ACHN (cell line): ENCODE measurements around the gene IER3.

ENCODE experiments used
- DNase-seq: peaks from one replicate; pipeline ENCODE4 v3.0.0-alpha.2; 2015
- in situ Hi-C: cut with HindIII; loops from 2 replicates; pipeline ENCODE4 v1.10.0; 2017; ENCODE audit warnings: low sequenced_read_pairs, low pct_ligation_motif_present, low pct_unique_long_range_greater_than_20kb

IER3 gene, protein sequence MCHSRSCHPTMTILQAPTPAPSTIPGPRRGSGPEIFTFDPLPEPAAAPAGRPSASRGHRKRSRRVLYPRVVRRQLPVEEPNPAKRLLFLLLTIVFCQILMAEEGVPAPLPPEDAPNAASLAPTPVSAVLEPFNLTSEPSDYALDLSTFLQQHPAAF

DNA sequence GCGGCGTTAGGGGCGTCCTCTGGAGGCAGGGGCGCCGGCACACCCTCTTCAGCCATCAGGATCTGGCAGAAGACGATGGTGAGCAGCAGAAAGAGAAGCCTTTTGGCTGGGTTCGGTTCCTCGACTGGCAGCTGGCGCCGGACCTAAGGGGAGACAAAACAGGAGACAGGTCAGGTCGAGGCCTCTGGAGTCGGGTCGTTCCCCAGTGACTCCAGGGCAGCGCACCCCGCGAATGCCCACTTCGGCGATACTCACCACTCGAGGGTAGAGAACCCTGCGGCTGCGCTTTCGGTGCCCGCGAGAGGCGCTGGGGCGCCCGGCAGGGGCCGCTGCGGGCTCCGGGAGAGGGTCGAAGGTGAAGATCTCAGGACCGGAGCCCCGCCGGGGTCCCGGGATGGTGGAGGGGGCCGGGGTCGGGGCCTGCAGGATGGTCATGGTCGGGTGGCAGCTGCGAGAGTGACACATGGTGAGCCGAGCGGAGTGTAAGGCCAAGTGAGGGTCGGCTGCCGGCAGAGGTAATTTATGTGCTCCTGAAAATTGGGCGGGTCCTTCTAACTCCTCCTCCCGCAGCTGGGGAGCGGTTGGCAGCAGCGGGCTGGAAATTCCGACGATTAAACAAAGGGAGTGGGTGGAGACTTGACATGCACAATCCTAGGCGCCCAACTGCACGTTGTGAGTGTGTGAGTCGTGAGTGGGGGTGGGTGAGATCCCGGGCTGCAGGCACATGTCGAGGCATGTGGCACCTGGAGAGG lies at the start of gene IER3:
IER3 (minus strand) TSS at position 494 of the 752 bp plus-strand sequence; CDS start at position 465, 29 bp downstream.
- peak; percentile 90 for DNase-seq
- in situ Hi-C loops: no loop called here

DNA sequence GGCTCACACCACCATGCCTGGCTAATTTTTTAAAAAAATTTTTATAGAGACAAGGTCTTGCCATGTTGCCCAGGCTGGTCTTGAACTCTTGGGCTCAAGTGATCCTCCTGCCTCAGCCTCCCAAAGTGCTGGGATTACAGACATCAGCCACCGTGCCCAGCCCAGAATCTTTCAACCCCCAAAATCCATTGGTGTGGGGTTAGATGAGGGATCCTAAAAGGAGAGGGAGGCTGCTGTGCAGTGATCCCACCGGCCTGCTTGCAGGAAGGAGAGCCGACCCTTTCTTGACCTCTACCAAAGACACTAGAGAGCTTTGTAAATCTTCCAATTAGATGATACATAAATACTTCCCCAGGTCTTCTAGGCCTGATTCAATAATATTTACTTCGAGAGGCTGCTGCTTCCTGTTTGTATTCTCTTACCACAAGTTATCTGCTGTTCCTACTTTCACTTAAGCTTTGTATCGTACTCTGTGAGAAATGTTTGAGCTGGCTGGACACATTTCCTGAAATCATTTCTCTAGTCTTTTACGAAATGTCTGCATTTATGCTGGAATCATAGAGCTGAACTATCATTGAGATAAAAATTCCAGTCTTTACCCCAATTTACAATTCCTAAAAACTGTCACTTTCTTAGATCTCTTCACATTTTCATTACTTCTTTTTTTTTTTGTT lies 49.3 kb upstream of the IER3 start:
- in situ Hi-C loops: no loop called here
- no peak for DNase-seq

DNA sequence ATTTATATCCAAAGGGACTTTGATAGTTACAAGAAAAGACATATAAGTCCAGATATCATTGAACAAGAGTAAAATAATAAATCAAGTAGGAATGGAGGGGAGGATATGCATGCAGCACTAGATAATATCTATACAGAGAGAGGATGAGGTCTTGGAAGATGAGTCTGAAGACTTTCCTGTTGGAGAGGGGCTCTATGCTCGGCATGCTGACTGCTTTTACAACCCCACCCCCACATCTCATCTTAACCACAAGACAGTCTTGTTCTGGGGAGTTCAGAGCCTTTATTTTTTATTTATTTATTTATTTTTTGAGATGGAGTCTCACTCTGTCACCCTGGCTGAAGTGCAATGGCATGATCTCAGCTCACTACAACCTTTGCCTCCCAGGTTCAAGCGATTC lies 48.4 kb upstream of the IER3 start:
- no peak for DNase-seq

DNA sequence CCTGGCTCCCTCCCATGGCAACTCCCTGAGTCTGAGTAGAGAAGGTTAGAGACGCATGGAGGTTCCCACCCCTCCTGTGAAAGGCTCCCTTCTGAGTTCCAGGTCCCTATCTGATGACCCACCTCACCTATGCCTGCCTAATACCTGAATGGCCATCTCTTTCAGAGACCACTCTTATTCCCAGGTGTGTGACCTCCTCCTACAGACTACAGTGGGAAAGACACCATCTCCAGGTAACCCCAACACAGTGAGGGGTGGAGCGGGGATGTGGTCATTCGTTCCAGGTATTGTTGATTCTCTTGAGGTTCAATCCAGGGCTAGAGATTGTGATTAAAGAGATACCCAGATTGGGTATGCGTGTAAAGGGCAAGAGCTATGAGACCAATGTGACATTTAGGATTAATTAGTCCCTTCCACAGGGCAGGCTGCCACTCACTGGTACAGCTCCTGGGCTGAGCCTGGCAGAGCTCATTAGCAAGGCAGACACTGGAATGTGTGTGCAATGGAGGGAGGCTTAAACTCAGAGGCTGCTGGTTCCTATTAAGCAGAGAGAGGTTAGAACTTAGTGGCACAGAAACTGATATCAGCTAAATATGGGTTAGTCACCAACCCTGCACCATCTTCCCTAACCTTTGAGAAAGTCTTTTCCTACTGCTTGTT lies 46.5 kb upstream of the IER3 start:
- DNase-seq: no peak
- in situ Hi-C loops: no loop called here

More for the DNA sequence above, 48.4 kb upstream of the IER3 start:
- in situ Hi-C loops: no loop called here

DNA sequence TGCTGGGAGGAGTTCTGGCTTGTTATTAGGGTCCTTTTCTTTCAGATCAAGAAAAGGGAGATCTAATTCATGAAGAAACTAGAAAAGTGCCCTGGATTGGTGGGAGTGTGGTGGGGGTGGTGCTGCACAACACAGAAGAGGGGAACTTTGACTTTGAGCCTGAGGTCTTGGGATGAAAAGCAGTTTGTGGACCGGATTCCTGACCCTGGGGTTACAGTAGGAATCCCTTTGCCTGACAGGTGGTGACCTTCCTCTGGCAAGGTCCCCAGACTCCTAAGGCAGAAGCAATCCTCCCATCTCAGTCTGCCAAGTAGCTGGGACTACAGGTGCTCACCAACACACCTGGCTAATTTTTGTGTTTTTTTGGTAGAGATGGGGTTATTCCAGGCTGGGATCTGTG lies 45.3 kb upstream of the IER3 start:
- DNase-seq: no peak
- in situ Hi-C loops: no loop called here

DNA sequence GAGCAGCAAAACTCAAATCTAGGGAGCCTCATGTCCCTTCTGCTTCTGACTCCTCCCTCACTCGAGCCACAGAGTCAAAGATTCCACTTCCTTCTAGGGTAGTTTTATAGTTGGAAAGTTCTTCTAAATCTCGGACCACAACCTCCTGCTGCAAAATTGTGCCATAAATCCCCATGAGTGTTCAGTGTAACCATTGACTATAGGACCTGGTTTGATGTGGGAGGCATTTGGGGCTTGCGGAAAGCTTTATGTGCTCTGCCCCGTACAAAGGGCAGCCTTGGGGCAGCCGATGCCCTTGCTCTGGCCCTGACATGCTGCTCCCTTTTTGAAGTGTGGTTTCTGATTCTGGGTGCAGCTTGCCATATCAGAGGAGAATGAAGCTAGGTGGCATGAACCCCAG lies 43.6 kb upstream of the IER3 start:
- DNase-seq: no peak
- in situ Hi-C loops: no loop called here

DNA sequence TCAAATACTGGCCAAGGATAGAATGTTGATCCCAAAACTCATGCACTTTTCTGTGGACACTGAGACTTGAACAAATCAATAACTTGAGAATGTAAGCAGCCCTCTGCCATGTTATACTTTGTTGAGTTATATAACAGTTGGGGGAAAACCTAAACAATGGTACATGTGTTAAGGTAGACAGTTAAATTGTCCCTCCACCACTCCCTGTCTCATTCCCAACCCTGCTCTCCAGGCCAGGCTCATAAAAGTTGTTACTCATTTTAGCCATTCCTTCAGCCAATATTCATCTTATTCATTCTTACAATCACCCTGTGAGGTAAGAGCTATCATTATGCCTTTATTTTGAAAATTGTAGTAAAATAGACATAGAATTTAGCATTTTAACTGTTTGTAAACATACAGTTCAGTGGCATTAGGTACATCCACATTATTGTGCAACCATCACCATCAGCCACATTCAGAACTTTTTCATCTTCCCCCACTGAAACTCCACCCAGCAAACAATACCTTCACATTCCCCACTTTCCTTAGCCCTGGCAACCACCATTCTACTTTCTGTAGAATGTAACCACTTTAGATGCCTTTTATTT lies 38.2 kb upstream of the IER3 start:
- in situ Hi-C loops: no loop called here
- DNase-seq: peak; percentile 22

DNA sequence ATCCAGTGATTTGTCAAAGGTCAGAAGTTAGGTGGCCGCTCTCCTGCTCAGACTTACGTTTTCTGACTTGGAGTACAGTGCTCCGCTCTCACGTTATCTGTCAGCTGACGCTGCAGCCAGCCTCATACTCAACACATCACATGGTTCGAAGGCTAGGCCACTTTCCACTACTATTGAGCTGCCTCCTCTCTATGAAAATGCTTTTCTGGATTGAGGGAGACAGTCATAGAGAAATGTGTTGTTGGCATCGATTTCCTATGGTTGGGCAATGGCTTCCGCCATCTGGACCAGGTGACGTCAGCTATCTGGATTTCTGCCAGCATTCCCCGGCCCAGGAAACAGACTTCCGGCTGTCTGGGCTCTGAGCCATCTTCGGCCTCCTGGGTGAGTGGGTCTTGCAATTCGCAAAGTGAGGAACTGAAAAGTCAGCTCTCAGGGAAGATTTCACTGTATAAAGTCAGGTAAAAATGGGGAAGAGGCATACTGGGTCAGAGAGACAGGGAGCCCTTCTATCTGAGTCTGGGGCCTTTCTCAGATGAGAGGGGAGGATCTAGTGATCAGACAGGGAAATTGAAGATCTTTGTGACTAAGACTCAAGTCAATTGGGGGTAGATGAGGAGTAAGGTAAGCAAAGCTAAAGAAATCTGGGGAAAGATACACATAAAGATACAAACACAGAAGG lies 37.5 kb upstream of the IER3 start:
- peak; percentile 95 for DNase-seq
- in situ Hi-C loops: no loop called here

DNA sequence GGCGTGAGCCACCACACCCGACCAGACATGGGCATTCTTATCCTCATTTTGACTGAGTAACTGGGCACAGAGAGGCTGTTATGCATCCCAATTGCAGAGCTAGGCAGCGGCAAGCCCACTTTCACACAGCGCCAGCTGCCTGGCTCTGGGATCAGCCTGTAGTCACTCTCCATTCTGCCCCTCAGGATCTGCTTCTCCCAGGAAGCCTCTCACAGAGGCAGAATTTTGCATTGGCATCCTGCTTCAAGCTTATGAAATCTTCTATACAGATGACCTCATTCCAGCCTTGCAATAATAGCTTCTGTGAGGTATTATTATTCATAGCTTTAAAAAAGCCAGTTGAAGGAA lies 37.0 kb upstream of the IER3 start:
- no peak for DNase-seq
- in situ Hi-C loops: no loop called here

DNA sequence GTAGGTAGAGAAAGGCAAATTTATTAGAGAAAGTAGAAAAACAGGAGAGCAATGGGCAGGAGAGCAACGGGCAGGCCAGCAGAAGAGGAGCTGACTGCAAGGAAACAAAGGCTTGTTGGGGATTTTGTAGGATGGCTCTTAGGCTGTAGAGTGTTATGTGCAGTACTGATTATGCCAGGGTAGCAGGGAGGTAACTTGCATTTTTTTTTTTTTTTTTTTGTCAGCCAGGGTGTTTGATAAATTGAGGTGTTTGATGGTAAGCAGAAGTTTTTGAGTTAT lies 36.2 kb upstream of the IER3 start:
- DNase-seq: no peak
- in situ Hi-C loops: no loop called here

DNA sequence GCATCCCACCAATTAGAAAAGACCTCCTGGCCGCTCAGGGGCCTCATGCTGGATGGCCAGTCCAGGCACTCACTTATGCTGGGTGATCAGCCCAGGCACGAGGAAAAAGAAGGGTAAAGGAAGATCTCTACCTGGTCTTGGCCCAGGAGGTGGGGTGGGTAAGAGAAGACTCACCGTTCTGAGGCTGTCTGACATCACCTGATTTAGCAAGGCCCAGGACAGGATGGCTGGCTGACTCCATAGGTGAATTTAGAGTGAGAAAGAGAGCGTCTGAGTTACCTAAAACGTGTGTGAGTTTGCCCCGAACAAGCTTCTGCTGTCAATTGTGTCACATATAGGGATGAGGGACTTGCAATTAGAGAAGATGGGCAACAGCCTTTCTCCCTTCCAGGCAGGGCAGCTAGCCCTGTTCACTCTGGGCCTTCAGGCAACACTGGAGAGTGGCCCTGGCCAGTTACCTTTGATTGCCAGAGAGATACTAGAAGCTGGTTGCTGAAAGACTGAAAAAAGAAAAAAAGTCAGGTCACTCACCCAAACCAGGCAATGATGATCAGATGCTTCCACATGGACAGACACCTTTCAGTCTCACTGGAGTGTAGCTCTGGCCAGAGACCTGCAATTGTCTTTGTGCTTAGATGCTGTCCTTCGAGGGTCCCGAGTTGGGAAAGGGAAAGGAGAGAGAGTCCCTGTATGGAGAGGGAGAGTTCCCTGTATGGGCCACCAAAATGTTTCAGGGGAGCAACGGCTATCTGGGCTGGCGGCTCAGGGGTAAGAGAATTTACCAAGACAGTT lies 35.7 kb upstream of the IER3 start:
- in situ Hi-C loops: no loop called here
- DNase-seq: no peak

DNA sequence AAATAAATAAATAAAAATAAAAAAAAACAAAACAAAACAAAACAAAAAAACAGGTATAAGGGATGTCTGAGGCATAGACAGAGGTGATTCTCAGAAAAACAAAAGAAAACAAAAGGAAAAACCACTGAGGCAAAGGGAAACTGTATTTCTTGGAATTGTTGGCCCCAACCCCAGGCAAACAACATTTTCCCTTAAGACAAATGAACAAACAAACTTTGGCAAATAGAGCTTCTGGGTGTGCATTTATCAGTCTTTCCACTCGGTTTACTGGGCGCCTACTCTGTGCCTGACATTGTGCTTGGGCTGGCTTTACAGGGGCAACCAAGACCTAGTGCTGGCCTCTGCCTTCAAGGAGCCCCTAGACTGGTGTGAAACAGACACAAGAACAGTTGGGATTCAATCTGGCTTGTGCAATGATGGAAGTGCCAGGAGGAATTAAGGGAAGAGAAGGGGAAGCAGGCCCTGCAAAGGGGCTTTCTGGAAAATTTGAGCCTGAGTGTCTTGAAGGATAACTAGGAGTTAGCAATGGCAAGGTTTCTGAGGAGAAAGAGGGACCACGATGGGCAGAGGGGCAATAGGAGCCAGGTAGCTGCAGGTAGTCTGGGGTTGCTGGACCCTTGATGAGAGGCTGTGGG lies 33.8 kb upstream of the IER3 start:
- in situ Hi-C loops: no loop called here
- DNase-seq: no peak

DNA sequence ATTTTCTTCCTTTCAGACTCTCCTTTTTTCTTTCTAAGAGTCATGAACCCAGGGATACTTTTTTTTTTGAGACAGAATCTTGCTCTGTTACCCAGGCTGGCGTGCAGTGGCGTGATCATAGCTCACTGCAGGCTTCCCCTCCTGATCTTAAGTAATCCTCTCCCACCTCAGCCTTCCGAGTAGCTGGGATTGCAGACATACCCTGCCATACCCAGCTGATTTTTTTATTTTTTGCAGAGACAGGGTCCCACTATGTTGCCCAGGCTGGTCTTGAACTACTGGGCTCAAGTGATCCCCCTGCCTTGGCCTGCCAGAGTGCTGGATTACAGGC lies 32.8 kb upstream of the IER3 start:
- no peak for DNase-seq
- in situ Hi-C loops: no loop called here

DNA sequence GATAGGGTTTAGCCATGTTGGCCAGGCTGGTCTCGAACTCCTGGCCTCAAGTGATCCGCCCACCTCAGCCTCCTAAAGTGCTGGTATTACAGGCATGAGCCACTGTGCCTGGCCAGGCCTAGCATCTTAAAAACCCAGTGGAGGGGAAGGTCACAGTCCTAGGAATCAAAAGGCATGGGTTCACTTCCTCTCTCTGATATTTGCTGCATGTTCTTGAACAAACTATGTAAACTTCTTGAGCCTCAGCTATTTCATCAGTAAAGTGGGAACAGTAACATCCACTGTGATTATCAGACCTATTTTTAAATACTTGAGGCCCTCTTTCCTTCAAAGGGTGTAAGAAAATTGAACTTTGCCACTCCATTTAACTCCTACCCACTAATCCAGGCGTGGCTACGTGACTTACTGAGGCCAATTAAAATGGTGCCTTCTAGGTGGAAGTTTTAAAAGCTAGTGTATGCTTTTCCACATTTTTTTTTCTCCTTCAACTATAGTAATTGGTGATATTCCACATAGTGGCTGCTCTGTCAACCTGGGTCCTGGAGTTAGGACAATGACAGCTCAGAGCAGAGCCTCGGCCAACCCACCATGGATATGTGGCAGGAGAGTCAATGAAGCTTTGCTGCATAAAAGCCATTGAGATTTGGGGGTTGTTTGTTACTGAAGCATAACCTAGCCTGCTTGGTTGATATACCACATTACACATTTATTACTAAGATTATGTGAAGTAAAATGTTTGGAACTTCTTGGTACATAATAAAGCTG lies 32.2 kb upstream of the IER3 start:
- in situ Hi-C loops: no loop called here
- DNase-seq: no peak

DNA sequence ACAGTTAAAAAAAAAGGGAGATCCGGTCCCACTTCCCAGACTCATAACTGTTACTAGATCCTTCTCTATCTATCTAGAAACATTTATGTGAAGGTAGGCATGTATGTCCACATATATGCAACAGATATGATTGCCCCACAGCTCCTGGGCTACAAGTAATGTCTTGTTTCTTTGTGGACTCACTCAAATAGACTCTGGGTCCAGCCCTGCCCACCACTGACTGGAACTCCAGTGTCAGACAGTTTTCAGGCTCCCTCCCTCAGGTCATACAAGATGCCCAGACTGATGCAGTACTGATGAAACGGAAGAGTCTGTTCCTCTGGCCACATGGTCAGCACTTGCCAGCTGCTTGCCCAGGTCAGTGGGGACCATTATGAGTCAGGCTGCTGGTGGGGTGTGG lies 30.8 kb upstream of the IER3 start:
- in situ Hi-C loops: no loop called here
- no peak for DNase-seq

DNA sequence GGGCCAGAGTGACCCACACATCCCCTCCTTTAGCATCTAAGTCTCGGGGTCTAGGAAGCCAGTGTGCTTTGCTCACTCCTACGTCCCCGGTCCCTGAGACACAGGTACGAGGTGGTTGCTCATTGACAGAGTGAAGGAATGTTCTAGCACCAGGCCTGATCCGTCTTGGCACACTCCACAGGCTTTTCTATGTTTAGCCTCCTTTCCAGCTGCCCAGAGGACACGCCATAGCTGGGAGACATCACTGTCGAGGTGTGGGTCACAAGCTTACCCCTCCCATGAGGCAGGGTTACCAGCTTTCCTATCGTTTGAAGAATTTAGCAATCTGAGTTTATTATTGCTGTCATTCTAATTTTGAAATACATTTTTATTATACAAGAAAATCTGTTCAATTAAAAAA lies 30.4 kb upstream of the IER3 start:
- DNase-seq: no peak
- in situ Hi-C loops: no loop called here

DNA sequence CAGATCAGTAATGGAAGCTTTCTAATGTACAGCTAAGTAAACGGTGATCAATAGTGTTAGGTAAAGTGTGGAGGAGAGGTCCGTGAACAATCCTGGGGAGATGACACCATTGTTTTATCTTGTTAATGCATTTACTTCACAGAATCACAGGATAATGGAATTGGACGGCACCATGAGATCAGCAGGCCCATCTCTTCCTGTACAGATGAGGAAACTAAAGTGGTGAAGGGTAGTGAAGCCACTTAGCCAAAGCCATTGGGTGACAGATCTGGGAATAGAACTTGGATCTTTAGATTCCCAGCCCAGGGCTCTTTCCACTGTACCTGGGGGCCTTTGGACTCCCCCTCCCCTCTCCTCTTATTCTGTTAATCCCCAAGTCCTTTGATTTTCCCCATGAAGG lies 26.2 kb upstream of the IER3 start:
- no peak for DNase-seq
- in situ Hi-C loops: no loop called here
